K562 (cell line): ENCODE data around the gene CPTP. TPM values are rescaled to one million over a fixed set of nuclear protein-coding genes. Genes with fewer than 3 reads are reported as not detected.

Experiments used
- ATAC-seq: fragments of 200-7000 bp; cut with Tn5 transposase; 3 replicates; pipeline ENCODE4 v1.9.1; 2020; ENCODE audit warnings: moderate library complexity
- BruUV-seq: library from RNA; stranded (reverse); fragments of 400-500 nt; replicated peaks from 2 replicates; lab custom pipeline; 2021; lab: Mats Ljungman, UMichigan
- CTCF ChIA-PET: fragments of 300-600 bp; formaldehyde crosslinking; extraction: SDS; loops from one replicate; lab custom pipeline; 2021; ENCODE audit warnings: low intra/inter-chr PET ratio; lab: Yijun Ruan, JAX
- POLR2A ChIA-PET: fragments of 300-600, 350-650 bp; sonication (Branson Sonifier 250); formaldehyde crosslinking; extraction: SDS; loops from one replicate; lab custom pipeline; 2021; ENCODE audit warnings: antibody characterized with exemption, inconsistent platforms; lab: Yijun Ruan, JAX
- DNase-seq, 4 experiments: peaks; one replicate each; pipeline versions ENCODE4 v3.0.0 to v3.0.0-alpha.2; 2011 to 2018; ENCODE audit warnings: low spot score in 3 of 4, mixed read lengths in 3 of 4; ENCODE audit errors: extremely low read depth in 1 of 4
- FAIRE-seq: peaks from 2 replicates; lab custom pipeline; 2011; peaks lifted over from hg19 to GRCh38; lab: Jason Lieb, UNC
- H2AFZ ChIP-seq: 2 replicates; pipeline ENCODE4 v1.6.0; 2011; ENCODE audit warnings: low read depth, low read length, control low read depth, inconsistent platforms
- H3K27ac ChIP-seq: fragments of 200-600 bp; 3 replicates; pipeline ENCODE4 v1.8.0; 2011; ENCODE audit warnings: low read depth, mild to moderate bottlenecking, control low read depth, inconsistent platforms, low read length, moderate library complexity, mixed read lengths; ENCODE audit errors: extremely low read depth
- H3K27me3 ChIP-seq, 2 experiments: fragments of 300-600 bp in 1 of 2; 2 replicates in 1 of 2; 3 replicates in 1 of 2; pipeline versions ENCODE4 v1.6.0 to v1.8.0; 2011; ENCODE audit warnings: inconsistent platforms in 2 of 2, low read length in 2 of 2, mild to moderate bottlenecking in 1 of 2, mixed read lengths in 1 of 2, moderate library complexity in 1 of 2; ENCODE audit not compliant: control insufficient read depth in 2 of 2, insufficient read depth in 2 of 2
- H3K36me3 ChIP-seq: fragments of 300-600 bp; 3 replicates; pipeline ENCODE4 v1.8.0; 2011; ENCODE audit warnings: mild to moderate bottlenecking, low read length, inconsistent platforms; ENCODE audit not compliant: control insufficient read depth, insufficient read depth
- H3K4me1 ChIP-seq, 2 experiments: fragments of 200-600 bp in 1 of 2; replicated peaks in 1 of 2; 2 replicates in 1 of 2; 3 replicates in 1 of 2; pipeline versions ENCODE4 v1.5.1 to v1.8.0; 2011; ENCODE audit warnings: inconsistent platforms in 2 of 2, low read length in 2 of 2, mild to moderate bottlenecking in 1 of 2, mixed read lengths in 1 of 2, moderate library complexity in 1 of 2; ENCODE audit not compliant: control insufficient read depth in 2 of 2, insufficient read depth in 2 of 2
- H3K4me2 ChIP-seq: 2 replicates; pipeline ENCODE4 v1.6.1; 2011; ENCODE audit warnings: low read length, control low read depth, inconsistent platforms, mixed read lengths; ENCODE audit not compliant: insufficient read depth
- H3K4me3 ChIP-seq: fragments of 200-600 bp; sonication (generic), shearing (Covaris generic); 2 replicates; pipeline ENCODE4 v1.5.1; 2016; ENCODE audit warnings: control low read depth, inconsistent platforms
- H3K79me2 ChIP-seq: fragments of 200-600 bp; 3 replicates; pipeline ENCODE4 v1.8.0; 2011; ENCODE audit warnings: low read length, inconsistent platforms; ENCODE audit not compliant: control insufficient read depth, insufficient read depth
- H3K9ac ChIP-seq, 2 experiments: 2 replicates each; pipeline versions ENCODE4 v1.6.0 to v1.6.1; 2011; ENCODE audit warnings: low read depth in 2 of 2, low read length in 2 of 2, control low read depth in 1 of 2, inconsistent platforms in 1 of 2, mild to moderate bottlenecking in 1 of 2, mixed read lengths in 1 of 2; ENCODE audit not compliant: insufficient read depth in 1 of 2
- H3K9me1 ChIP-seq: one replicate; pipeline ENCODE4 v1.6.0; 2011; ENCODE audit warnings: inconsistent platforms, mild to moderate bottlenecking, low read length, moderate library complexity; ENCODE audit not compliant: control insufficient read depth, insufficient read depth
- H3K9me3 ChIP-seq: replicated peaks from 2 replicates; pipeline ENCODE4 v1.5.1; 2011; ENCODE audit warnings: low read depth, low read length, inconsistent platforms; ENCODE audit not compliant: control insufficient read depth, insufficient read depth
- H4K20me1 ChIP-seq: replicated peaks from 2 replicates; pipeline ENCODE4 v1.6.1; 2011; ENCODE audit warnings: low read length, inconsistent platforms, mixed read lengths; ENCODE audit not compliant: control insufficient read depth, insufficient read depth
- ARID4B ChIP-seq: sonication (generic); formaldehyde crosslinking; IDR thresholded peaks from 2 replicates; pipeline ENCODE4 v1.8.0; 2022; ENCODE audit warnings: mild to moderate bottlenecking, missing genetic modification reagents
- CTBP1 ChIP-seq: fragments of 450-650 bp; IDR thresholded peaks from 2 replicates; pipeline ENCODE4 v1.6.1; 2016; ENCODE audit warnings: borderline replicate concordance
- FOXA3 ChIP-seq, 2 experiments: fragments of 450-650 bp in 1 of 2; sonication (generic) in 1 of 2; formaldehyde crosslinking; IDR thresholded peaks in 1 of 2; conservative IDR thresholded peaks in 1 of 2; 2 replicates each; pipeline versions ENCODE4 v1.4.0 to v1.8.0; 2020 to 2022; ENCODE audit warnings: mild to moderate bottlenecking in 2 of 2, missing genetic modification reagents in 1 of 2
- GABPB1 ChIP-seq: sonication (generic); formaldehyde crosslinking; IDR thresholded peaks from 2 replicates; pipeline ENCODE4 v1.8.0; 2022; ENCODE audit warnings: mild to moderate bottlenecking, missing genetic modification reagents
- HMGXB4 ChIP-seq: sonication (generic); formaldehyde crosslinking; IDR thresholded peaks from 2 replicates; pipeline ENCODE4 v1.8.1; 2023; ENCODE audit warnings: mild to moderate bottlenecking, missing genetic modification reagents
- IRF9 ChIP-seq: fragments of 450-650 bp; IDR thresholded peaks from 2 replicates; pipeline ENCODE4 v1.6.1; 2016; ENCODE audit warnings: missing biosample characterization, missing genetic modification characterization
- SIN3A ChIP-seq, 2 experiments: fragments of 150-350 bp in 1 of 2; IDR thresholded peaks; 2 replicates each; pipeline ENCODE4 v1.6.1; 2011 to 2016; ENCODE audit warnings: borderline replicate concordance in 2 of 2, low read depth in 2 of 2, low read length in 2 of 2, mild to moderate bottlenecking in 2 of 2, moderate library complexity in 2 of 2; ENCODE audit not compliant: control insufficient read depth in 1 of 2
- TEAD4 ChIP-seq, 2 experiments: sonication (generic) in 1 of 2; formaldehyde crosslinking in 1 of 2; IDR thresholded peaks; 2 replicates each; pipeline versions ENCODE4 v1.6.1 to v1.8.0; 2012 to 2022; ENCODE audit warnings: borderline replicate concordance in 1 of 2, inconsistent platforms in 1 of 2, low read length in 1 of 2, mild to moderate bottlenecking in 1 of 2, missing genetic modification reagents in 1 of 2
- THAP7 ChIP-seq: fragments of 250-450 bp; sonication (Bioruptor Pico); IDR thresholded peaks from 2 replicates; pipeline ENCODE4 v1.5.0; 2021
- WGBS: fragments of 100-300 bp; shearing (Covaris generic); methylation state at CpG from one replicate; pipeline ENCODE4 v1.1.6; 2016; ENCODE audit warnings: low coverage, mixed read lengths; ENCODE audit not compliant: insufficient coverage; ENCODE audit errors: missing lambda C conversion rate; 5-methylcytosine and 5-hydroxymethylcytosine counted together
- in situ Hi-C: fragments of 300-500 bp; cut with MboI; formaldehyde crosslinking; loops from 4 replicates; pipeline ENCODE4 v1.15.0; 2018; ENCODE audit warnings: inconsistent platforms, mixed read lengths
- intact Hi-C: fragments of 100-400 bp; cut with micrococcal nuclease; formaldehyde crosslinking; loops from 2 replicates; pipeline ENCODE4 v1.14.2; 2022
- polyA plus RNA-seq, 8 experiments: library from polyadenylated mRNA; depleted of rRNA in 4 of 8; stranded (reverse) in 5 of 8; unstranded in 3 of 8; fragments of >200 nt; fragmentation: Nextera tagmentation in 2 of 8; fragmentation: Illumina TruSeq in 1 of 8; extraction: Ambion mirVana in 2 of 8; extraction: Trizol in 1 of 8; gene quantifications; 2 replicates each; pipeline versions ENCODE4 v1.2.1 to v1.2.3, GENCODE V29; 2011 to 2014; ENCODE audit warnings: inconsistent platforms in 1 of 8, missing spikeins in 1 of 8
- total RNA-seq, 7 experiments: library from RNA; depleted of rRNA in 6 of 7; stranded (reverse); fragments of >200 nt in 6 of 7; fragmentation: Illumina TruSeq in 2 of 7; extraction: Trizol in 2 of 7; gene quantifications; 2 replicates each; pipeline versions ENCODE4 v1.2.1 to v1.2.3, GENCODE V29; 2011 to 2021; ENCODE audit warnings: low replicate concordance in 1 of 7

CPTP gene
- total and polyA plus RNA-seq, 9 of the 15 experiments (the other 6 are each of a cell fraction or from before 2014, with no cell fraction given) = 0.11 to 25.8 (median 3.5) TPM

GRCh38 chr1:1325288-1326074, 879 bp downstream of the CPTP start:
- no peak for DNase-seq
- no peak for ATAC-seq
- ChIA-PET CTCF (no interaction called here), POLR2A (interaction anchor here (0.6 to 1.9 kb wide), 4 partner anchors 9 to 243 kb away, joined by 3 to 6 read pairs (median 5); no protein-coding TSS in a partner anchor)
- Histone ChIP-seq H3K9me3 (peaks cover 6% of the 10 kb centered on the region), H3K27me3 (no peaks in the 10 kb centered on the region), H3K79me2 (peaks cover 55% of the 10 kb centered on the region), H3K36me3 (peaks cover 40% of the 10 kb centered on the region; the same call in 1 of the 3 replicates), H3K9me1 (peaks cover under 1% of the 10 kb centered on the region), H2AFZ (no peak overlapping the region), H3K4me1 (peaks cover 16 to 90% of the 10 kb centered on the region in 2 experiments), H3K9ac (peak overlapping the region; percentile 93 to 99), H3K27ac (peak overlapping the region; percentile 69), H3K4me3 (peak overlapping the region; percentile 99), H4K20me1 (peaks cover 6% of the 10 kb centered on the region; the same call in 1 of the 2 replicates), H3K4me2 (peak overlapping the region; percentile 85)
- intact Hi-C loops = loop anchor here (2.0 kb wide), 1 partner anchor 17 kb away; the partner anchor contains the start of gene PUSL1
- in situ Hi-C loops = no loop called here
- no TSS peak for BruUV-seq
- WGBS = 27% methylated on average over 14 of the region's 16 CpGs
- FAIRE-seq = peak; percentile 19
- peak; percentile 60; the same call in 1 of the 2 replicates for TF ChIP-seq ARID4B (CRISPR knock-in tag)
- TF ChIP-seq SIN3A (IDR thresholded peaks at IDR 0.05; ENCODE audit: borderline replicate concordance in 2 of 2, control insufficient read depth in 1 of 2, low read depth in 2 of 2, low read length in 2 of 2) = 0 out of 4 replicates have a peak, but pooled peaks of 1 of the 2 experiments have one; percentile 51
- TF ChIP-seq IRF9 = no peak
- TF ChIP-seq THAP7 = 0 out of 2 replicates have a peak, but pooled peaks have one; percentile 14
- TF ChIP-seq TEAD4 (IDR thresholded peaks at IDR 0.05; ENCODE audit: low read length) = no peak
- TF ChIP-seq TEAD4 (CRISPR knock-in tag; IDR thresholded peaks at IDR 0.05; ENCODE audit: borderline replicate concordance) = peak; percentile 72; the same call in 1 of the 2 replicates
- peak; percentile 12; the same call in 1 of the 2 replicates for TF ChIP-seq HMGXB4
- 0 out of 2 replicates have a peak, but pooled peaks have one; percentile 1 for TF ChIP-seq GABPB1 (CRISPR knock-in tag)
- TF ChIP-seq FOXA3 (CRISPR knock-in tag; conservative IDR thresholded peaks at IDR 0.05 in 1 of 2, IDR thresholded peaks at IDR 0.05 in 1 of 2) = 0 out of 4 replicates have a peak, but pooled peaks of 1 of the 2 experiments have one; percentile 56
- TF ChIP-seq CTBP1 = no peak
